GM12878 (cell line): ENCODE measurements around the gene CDH4. TPM values are rescaled to one million over a fixed set of nuclear protein-coding genes. Genes with fewer than 3 reads are reported as not detected.

ENCODE experiments used
- ATAC-seq: fragments of 200-7000 bp; cut with Tn5 transposase; 3 replicates; pipeline ENCODE4 v1.9.1; 2020; ENCODE audit warnings: mild to moderate bottlenecking, moderate library complexity
- BruUV-seq: library from RNA; stranded (reverse); fragments of 400-500 nt; replicated peaks from 2 replicates; lab custom pipeline; 2021; lab: Mats Ljungman, UMichigan
- CTCF ChIA-PET: fragments of 300-600 bp; sonication (Branson Sonifier 250); formaldehyde crosslinking; extraction: SDS; loops from one replicate; lab custom pipeline; 2021; ENCODE audit warnings: inconsistent platforms; lab: Yijun Ruan, JAX
- POLR2A ChIA-PET: fragments of 350-600 bp; formaldehyde crosslinking; extraction: SDS; loops from one replicate; lab custom pipeline; 2021; ENCODE audit warnings: inconsistent platforms; lab: Charles Lee
- RAD21 ChIA-PET: fragments of 300-600 bp; sonication (Branson Sonifier 250); formaldehyde crosslinking; loops from one replicate; lab custom pipeline; 2023; ENCODE audit warnings: antibody characterized with exemption; ENCODE audit not compliant: unreplicated experiment; lab: Charles Lee
- SMC1A ChIA-PET: fragments of 300-600 bp; sonication (Branson Sonifier 250); formaldehyde crosslinking; loops from one replicate; lab custom pipeline; 2023; ENCODE audit not compliant: unreplicated experiment, uncharacterized antibody; lab: Charles Lee
- DNase-seq: peaks from one replicate; pipeline ENCODE4 v3.0.0-alpha.2; 2011; ENCODE audit warnings: low read depth, low spot score
- FAIRE-seq: peaks from 3 replicates; lab custom pipeline; 2011; peaks lifted over from hg19 to GRCh38; lab: Jason Lieb, UNC
- H2AFZ ChIP-seq: 2 replicates; pipeline ENCODE4 v1.6.0; 2011; ENCODE audit warnings: low read depth, low read length, control low read depth; ENCODE audit not compliant: control insufficient read depth
- H3K27ac ChIP-seq: 2 replicates; pipeline ENCODE4 v1.5.1; 2011; ENCODE audit warnings: control low read depth; ENCODE audit not compliant: control insufficient read depth, insufficient read depth
- H3K27me3 ChIP-seq, 2 experiments: replicated peaks in 1 of 2; 2 replicates each; pipeline versions ENCODE4 v1.6.0 to v1.6.1; 2011; ENCODE audit warnings: low read length in 1 of 2; ENCODE audit not compliant: control insufficient read depth in 2 of 2, insufficient read depth in 2 of 2
- H3K36me3 ChIP-seq, 2 experiments: 2 replicates each; pipeline ENCODE4 v1.5.1; 2011; ENCODE audit warnings: low read length in 1 of 2; ENCODE audit not compliant: control insufficient read depth in 2 of 2, insufficient read depth in 2 of 2
- H3K4me1 ChIP-seq: 2 replicates; pipeline ENCODE4 v1.6.1; 2011; ENCODE audit warnings: mild to moderate bottlenecking, low read length, moderate library complexity, mixed read lengths; ENCODE audit not compliant: control insufficient read depth, insufficient read depth
- H3K4me2 ChIP-seq: 2 replicates; pipeline ENCODE4 v1.6.0; 2011; ENCODE audit warnings: control low read depth; ENCODE audit not compliant: control insufficient read depth, insufficient read depth
- H3K4me3 ChIP-seq: fragments of 200-600 bp; sonication (generic); 2 replicates; pipeline ENCODE4 v1.5.1; 2016
- H3K79me2 ChIP-seq: 2 replicates; pipeline ENCODE4 v1.6.0; 2011; ENCODE audit warnings: low read length; ENCODE audit not compliant: control insufficient read depth, insufficient read depth
- H3K9ac ChIP-seq: 2 replicates; pipeline ENCODE4 v1.8.0; 2011; ENCODE audit warnings: low read length, control low read depth, mixed read lengths; ENCODE audit not compliant: control insufficient read depth, insufficient read depth
- H3K9me3 ChIP-seq: replicated peaks from 3 replicates; pipeline ENCODE4 v1.5.1; 2011; ENCODE audit warnings: mild to moderate bottlenecking, low read length; ENCODE audit not compliant: control insufficient read depth, insufficient read depth
- H4K20me1 ChIP-seq: 2 replicates; pipeline ENCODE4 v1.6.0; 2011; ENCODE audit not compliant: control insufficient read depth, insufficient read depth
- CEBPZ ChIP-seq: fragments of 150-350 bp; IDR thresholded peaks from 2 replicates; pipeline ENCODE4 v1.6.1; 2016; ENCODE audit warnings: low read depth, low read length
- CUX1 ChIP-seq: IDR thresholded peaks from 2 replicates; pipeline ENCODE4 v1.6.1; 2012; ENCODE audit warnings: improper control_type of control experiment, low read depth, low read length; ENCODE audit not compliant: insufficient replicate concordance
- ELK1 ChIP-seq: IDR thresholded peaks from 2 replicates; pipeline ENCODE4 v1.6.1; 2012; ENCODE audit warnings: low read depth, low read length, improper control_type of control experiment
- FOS ChIP-seq: IDR thresholded peaks from 3 replicates; pipeline ENCODE4 v1.6.1; 2011; ENCODE audit warnings: borderline replicate concordance; ENCODE audit not compliant: insufficient read length; ENCODE audit errors: extremely low read depth
- POLR2AphosphoS2 ChIP-seq: IDR thresholded peaks from 2 replicates; pipeline ENCODE4 v1.6.1; 2011; ENCODE audit warnings: low read depth, mild to moderate bottlenecking, low read length, improper control_type of control experiment, moderate library complexity
- RELB ChIP-seq: fragments of 450-650 bp; IDR thresholded peaks from 2 replicates; pipeline ENCODE4 v1.6.1; 2017; ENCODE audit warnings: low read depth, mild to moderate bottlenecking, moderate library complexity
- TCF12 ChIP-seq: IDR thresholded peaks from 2 replicates; pipeline ENCODE4 v1.6.1; 2011; ENCODE audit warnings: low read depth, mild to moderate bottlenecking, low read length
- TCF3 ChIP-seq: IDR thresholded peaks from 2 replicates; pipeline ENCODE4 v1.6.1; 2012; ENCODE audit warnings: low read depth, mild to moderate bottlenecking, low read length, borderline replicate concordance; ENCODE audit not compliant: insufficient read depth
- WGBS: methylation state at CpG from one replicate; pipeline ENCODE4 v1.1.6; 2016; ENCODE audit warnings: low lambda C conversion rate; ENCODE audit not compliant: insufficient replicate concordance, insufficient coverage; ENCODE audit errors: missing lambda C conversion rate; 5-methylcytosine and 5-hydroxymethylcytosine counted together
- in situ Hi-C: fragments of 300-500 bp; cut with MboI; formaldehyde crosslinking; loops from 9 replicates; pipeline ENCODE4 v1.14.3; 2018; ENCODE audit warnings: mixed read lengths
- intact Hi-C: fragments of 100-400 bp; cut with micrococcal nuclease; formaldehyde crosslinking; loops from one replicate; pipeline ENCODE4 v1.14.2; 2022; ENCODE audit not compliant: unreplicated experiment
- polyA plus RNA-seq, 11 experiments: library from polyadenylated mRNA; depleted of rRNA in 4 of 11; unstranded in 6 of 11; stranded (reverse) in 5 of 11; fragments of >200 nt; fragmentation: Nextera tagmentation in 4 of 11; fragmentation: Illumina TruSeq in 1 of 11; extraction: Ambion mirVana in 4 of 11; extraction: Trizol in 1 of 11; gene quantifications; 1 replicate in 1 of 11; 2 replicates in 10 of 11; pipeline versions ENCODE4 v1.2.1 to v1.2.3, GENCODE V29; 2011 to 2016; ENCODE audit warnings: inconsistent platforms in 2 of 11, missing spikeins in 2 of 11, low read depth in 1 of 11
- total RNA-seq, 4 experiments: library from RNA; depleted of rRNA in 3 of 4; stranded (reverse); fragments of >200 nt in 3 of 4; fragmentation: Illumina TruSeq in 1 of 4; extraction: Trizol in 1 of 4; gene quantifications; 2 replicates each; pipeline versions ENCODE4 v1.2.1 to v1.2.3, GENCODE V29; 2013 to 2021

Gene CDH4
- total and polyA plus RNA-seq, 10 of the 15 experiments (the other 5 are each of a cell fraction or from before 2014, with no cell fraction given), result not detected

- ATAC-seq, result no peak
- ChIA-PET SMC1A (no interaction called here), CTCF (no interaction called here), POLR2A (no interaction called here), RAD21 (no interaction called here)
- no peaks in the 10 kb centered on the region for H4K20me1 ChIP-seq
- no peaks in the 10 kb centered on the region for H3K4me1 ChIP-seq
- intact Hi-C loops, result no loop called here
- no peak overlapping the region for H2AFZ ChIP-seq
- no peaks in the 10 kb centered on the region for H3K27me3 ChIP-seq
- DNase-seq, result no peak
- no peaks in the 10 kb centered on the region for H3K79me2 ChIP-seq
- WGBS, result 42% methylated on average over 14 of the region's 14 CpGs
- H3K4me2 ChIP-seq, result no peak overlapping the region
- BruUV-seq, result no TSS peak
- H3K36me3 ChIP-seq, result no peaks in the 10 kb centered on the region
- H3K9ac ChIP-seq, result no peak overlapping the region
- no peak overlapping the region for H3K4me3 ChIP-seq
- H3K27ac ChIP-seq, result no peak overlapping the region
- in situ Hi-C loops, result no loop called here
- no peak for FAIRE-seq
- no peaks in the 10 kb centered on the region; the same call in 2 of the 3 replicates for H3K9me3 ChIP-seq
- TF ChIP-seq TCF12 (no peak), FOS (no peak), TCF3 (no peak), CEBPZ (no peak), CUX1 (no peak), POLR2AphosphoS2 (no peak), ELK1 (no peak), RELB (no peak)
These were observed 262.9 kb downstream of the CDH4 start for GRCh38 chr20:61514805-61515505.
